ENCODE measurements around the gene ATXN7. TPM values are rescaled to one million over a fixed set of nuclear protein-coding genes. Genes with fewer than 3 reads are reported as not detected.

Gene ATXN7
- total RNA-seq, 2 experiments from 2014 or later: 289 to 304 TPM

GRCh38 chr3:63910891-63911290, 47.2 kb downstream of the ATXN7 start:
- no peak for TF ChIP-seq CTCF (IDR thresholded peaks at IDR 0.05)
- H3K27ac ChIP-seq (ENCODE audit: low read depth in 1 of 2, low read length in 2 of 2): peak overlapping the region; percentile 70 to 83
- Mint-ChIP-seq H3K27me3 (no peaks in the 10 kb centered on the region), H3K27ac (peak overlapping the region; percentile 94), H3K9me3 (no peaks in the 10 kb centered on the region), H3K36me3 (ENCODE audit: low read depth) (peaks cover 33% of the 10 kb centered on the region), H3K4me3 (peak overlapping the region; percentile 93), H3K4me1 (ENCODE audit: low read depth) (peaks cover 44% of the 10 kb centered on the region)
- DNase-seq (peak in 3 of 14 experiments; percentile 67 to 73 (median 72)), ATAC-seq (ENCODE audit: poor library complexity) (peak; percentile 33)
- peak overlapping the region; percentile 64 for H3K4me3 ChIP-seq (ENCODE audit: low read length)
- ChIA-PET CTCF (interaction anchor here (1.6 kb wide), 1 partner anchor 71 kb away, joined by 3 read pairs; no protein-coding TSS in a partner anchor), POLR2A (interaction anchor here (0.9 to 3.6 kb wide), 7 partner anchors 34 to 107 kb away, joined by 3 to 43 read pairs (median 4); partner anchors contain the start of genes ATXN7 and THOC7)
- peaks cover 24% of the 10 kb centered on the region for H3K4me1 ChIP-seq (ENCODE audit: insufficient read depth, low read length)
- H3K27me3 ChIP-seq (ENCODE audit: control insufficient read depth in 1 of 2, insufficient read depth in 2 of 2, low read length in 2 of 2): no peaks in the 10 kb centered on the region
- H3K36me3 ChIP-seq (ENCODE audit: insufficient read depth, low read length): no peaks in the 10 kb centered on the region
- no peaks in the 10 kb centered on the region for H3K9me3 ChIP-seq (ENCODE audit: control insufficient read depth in 1 of 2, insufficient read depth in 1 of 2, low read length in 2 of 2)
- intact Hi-C loops (cut with DNase I, micrococcal nuclease): loop anchor here in 1 of 2 experiments (1.0 to 5.0 kb wide), 2 partner anchors 48 to 111 kb away; partner anchors contain the start of genes ATXN7, PSMD6 and THOC7

GRCh38 chr3:63911509-63911872, 47.8 kb downstream of the ATXN7 start:
- peaks cover 39% of the 10 kb centered on the region for H3K36me3 Mint-ChIP-seq (ENCODE audit: low read depth)
- CTCF ChIA-PET: interaction anchor here (1.6 kb wide), 1 partner anchor 71 kb away, joined by 3 read pairs; no protein-coding TSS in a partner anchor
- peak overlapping the region; percentile 93 for H3K4me3 Mint-ChIP-seq
- peaks cover 24% of the 10 kb centered on the region for H3K4me1 ChIP-seq (ENCODE audit: insufficient read depth, low read length)
- intact Hi-C loops (cut with DNase I, micrococcal nuclease): loop anchor here in 1 of 2 experiments (1.0 to 5.0 kb wide), 2 partner anchors 48 to 111 kb away; partner anchors contain the start of genes ATXN7, PSMD6 and THOC7
- peak; percentile 33 for ATAC-seq (ENCODE audit: poor library complexity)
- no peak for TF ChIP-seq CTCF (IDR thresholded peaks at IDR 0.05)
- no peaks in the 10 kb centered on the region for H3K9me3 ChIP-seq (ENCODE audit: control insufficient read depth in 1 of 2, insufficient read depth in 1 of 2, low read length in 2 of 2)
- peak overlapping the region; percentile 64 for H3K4me3 ChIP-seq (ENCODE audit: low read length)
- peaks cover 44% of the 10 kb centered on the region for H3K4me1 Mint-ChIP-seq (ENCODE audit: low read depth)
- peaks cover 3% of the 10 kb centered on the region for H3K36me3 ChIP-seq (ENCODE audit: insufficient read depth, low read length)
- no peaks in the 10 kb centered on the region for H3K27me3 ChIP-seq (ENCODE audit: control insufficient read depth in 1 of 2, insufficient read depth in 2 of 2, low read length in 2 of 2)
- peak overlapping the region; percentile 94 for H3K27ac Mint-ChIP-seq
- H3K9me3 Mint-ChIP-seq: no peaks in the 10 kb centered on the region
- no peaks in the 10 kb centered on the region for H3K27me3 Mint-ChIP-seq
- peak overlapping the region; percentile 70 to 83 for H3K27ac ChIP-seq (ENCODE audit: low read depth in 1 of 2, low read length in 2 of 2)
- peak in 1 of 14 experiments; percentile 69 for DNase-seq
- POLR2A ChIA-PET: interaction anchor here (0.7 to 3.6 kb wide), 11 partner anchors 9 to 106 kb away, joined by 3 to 43 read pairs (median 4); partner anchors contain the start of genes ATXN7 and THOC7

GRCh38 chr3:63911873-63912767, 48.5 kb downstream of the ATXN7 start, which contains the start of gene SCAANT1:
SCAANT1 (minus strand) TSS chr3:63912383.
- Mint-ChIP-seq H3K27me3 (no peaks in the 10 kb centered on the region), H3K9me3 (no peaks in the 10 kb centered on the region), H3K4me3 (peak within 1 kb of the TSS; percentile 93), H3K4me1 (ENCODE audit: low read depth) (peaks cover 44% of the 10 kb centered on the region), H3K36me3 (ENCODE audit: low read depth) (peaks cover 46% of the 10 kb centered on the region), H3K27ac (peak within 1 kb of the TSS; percentile 94)
- Histone ChIP-seq H3K4me3 (ENCODE audit: low read length) (peak within 1 kb of the TSS; percentile 64), H3K36me3 (ENCODE audit: insufficient read depth, low read length) (peaks cover 4% of the 10 kb centered on the region), H3K4me1 (ENCODE audit: insufficient read depth, low read length) (peaks cover 24% of the 10 kb centered on the region), H3K27me3 (ENCODE audit: control insufficient read depth in 1 of 2, insufficient read depth in 2 of 2, low read length in 2 of 2) (no peaks in the 10 kb centered on the region), H3K27ac (ENCODE audit: low read depth in 1 of 2, low read length in 2 of 2) (peak within 1 kb of the TSS; percentile 70 to 83), H3K9me3 (ENCODE audit: control insufficient read depth in 1 of 2, insufficient read depth in 1 of 2, low read length in 2 of 2) (no peaks in the 10 kb centered on the region)
- ATAC-seq (ENCODE audit: poor library complexity): peak; percentile 64
- ChIA-PET POLR2A (interaction anchor here (0.6 to 3.6 kb wide), 12 partner anchors 9 to 111 kb away, joined by 3 to 43 read pairs (median 4); partner anchors contain the start of genes ATXN7, PSMD6 and THOC7), CTCF (interaction anchor here (1.6 kb wide), 1 partner anchor 70 kb away, joined by 3 read pairs; no protein-coding TSS in a partner anchor)
- intact Hi-C loops (cut with DNase I, micrococcal nuclease): loop anchor here (1.0 to 5.0 kb wide), 6 partner anchors 43 to 111 kb away; partner anchors contain the start of genes ATXN7 (in 2 of the 2), PSMD6 (in 2 of the 2) and THOC7 (in 2 of the 2)
- TF ChIP-seq CTCF (IDR thresholded peaks at IDR 0.05): no peak
- peak; percentile 63 to 93 (median 77) for DNase-seq

Measured in CD4-positive, alpha-beta T cell (primary cell).